ENCODE results near the gene MGAT4B.
"Not testable (repeated sequence)": the region's sequence is repeated elsewhere in the genome, so short reads cannot be mapped to it uniquely, and the experiment has no call there.

The MGAT4B gene

DNA sequence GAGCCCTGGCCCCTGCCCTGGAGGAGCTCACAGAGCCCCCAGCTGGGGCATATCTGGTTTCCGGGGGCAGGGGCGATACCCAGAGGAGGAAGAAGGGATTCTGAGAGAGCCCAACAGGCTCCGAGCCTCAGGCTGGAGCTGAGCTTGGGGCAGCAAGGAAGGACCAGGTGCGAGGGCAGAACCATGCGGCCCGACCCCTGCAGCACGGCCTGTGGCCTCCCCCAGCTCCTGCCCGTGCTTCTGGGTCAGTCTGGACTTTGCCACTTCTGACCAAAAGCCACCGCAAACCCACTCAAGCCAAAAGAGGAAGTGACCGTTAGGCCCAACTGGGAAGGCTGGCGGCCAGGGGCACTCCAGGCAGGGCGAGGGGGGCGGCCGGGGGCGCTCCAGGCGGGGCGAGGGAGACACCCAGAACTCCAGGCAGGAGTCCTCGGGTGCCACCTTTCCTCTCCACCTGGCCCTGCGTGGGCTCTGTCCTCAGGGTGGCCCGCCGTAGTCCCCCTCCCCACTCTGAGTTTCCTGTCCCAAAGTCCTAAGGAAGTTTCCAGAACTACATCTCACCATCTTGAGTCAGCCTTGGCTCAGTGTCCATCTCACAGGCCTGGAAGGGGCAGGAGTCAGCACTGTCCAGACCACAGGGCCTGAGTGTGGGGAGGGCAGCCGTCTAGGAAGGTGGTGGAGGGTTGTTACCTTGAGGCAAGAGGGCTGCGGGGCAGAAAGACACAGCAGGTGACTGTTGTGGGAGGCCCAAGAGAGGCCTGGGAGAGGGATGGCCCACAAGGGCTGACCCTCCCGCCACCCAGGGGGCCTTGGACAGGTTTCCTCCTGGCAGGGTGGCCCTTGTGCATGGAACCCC lies 13.8 kb downstream of the MGAT4B start:
- Histone ChIP-seq H3K9me3 (ENCODE audit: control insufficient read depth, insufficient read depth, low read length) (no peaks in the 10 kb centered on the region), H3K9ac (ENCODE audit: low read depth, low read length) (no peak overlapping the region), H3K4me3 (ENCODE audit: low read depth, low read length) (no peak overlapping the region), H3K4me1 (ENCODE audit: control insufficient read depth, insufficient read depth, low read length) (peaks cover 9% of the 10 kb centered on the region; the same call in 1 of the 2 replicates), H3K27me3 (ENCODE audit: control insufficient read depth, insufficient read depth, low read length) (no peaks in the 10 kb centered on the region), H3K36me3 (ENCODE audit: control insufficient read depth, insufficient read depth, low read length) (peaks cover 7% of the 10 kb centered on the region; the same call in 1 of the 2 replicates), H3K27ac (ENCODE audit: low read depth, low read length) (no peak overlapping the region)

DNA sequence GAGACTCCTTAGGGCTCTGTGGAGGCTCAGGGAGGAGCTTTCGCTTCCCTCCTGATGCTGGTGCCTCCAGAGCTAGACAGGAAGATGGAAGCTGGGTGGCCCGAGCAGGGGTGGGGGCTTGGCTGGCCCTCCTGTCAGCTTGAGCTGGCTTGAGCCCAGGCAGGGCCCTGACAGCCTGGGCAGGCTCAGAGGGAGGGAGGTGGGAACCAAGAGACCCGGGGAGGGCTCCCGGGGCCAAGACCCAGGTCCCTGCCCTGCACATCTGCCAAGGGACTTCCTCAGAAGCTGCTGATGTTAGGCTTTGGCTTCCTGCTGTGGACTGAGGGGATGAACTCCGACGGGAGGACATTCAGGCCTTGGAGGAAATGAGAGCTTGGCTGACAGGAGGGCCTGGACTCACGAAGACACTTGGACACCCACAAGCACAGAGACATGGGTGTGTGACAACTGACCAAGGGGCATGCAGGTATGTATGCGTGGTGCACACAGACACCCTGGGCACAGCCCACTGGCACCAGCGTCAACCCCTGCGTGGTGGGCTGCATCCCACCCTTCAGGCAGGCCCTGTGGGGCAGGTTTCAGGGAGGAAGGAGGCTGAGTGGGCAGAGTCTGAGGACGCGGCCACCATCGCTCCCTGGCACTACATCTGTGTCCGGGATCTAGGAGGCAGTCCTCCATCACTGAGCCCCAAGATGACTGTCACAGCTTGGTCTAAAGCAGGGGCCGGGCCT lies 14.6 kb downstream of the MGAT4B start:
- Histone ChIP-seq H3K9me3 (ENCODE audit: control insufficient read depth, insufficient read depth, low read length) (no peaks in the 10 kb centered on the region), H3K36me3 (ENCODE audit: control insufficient read depth, insufficient read depth, low read length) (no peaks in the 10 kb centered on the region), H3K4me3 (ENCODE audit: low read depth, low read length) (no peak overlapping the region), H3K9ac (ENCODE audit: low read depth, low read length) (no peak overlapping the region), H3K27ac (ENCODE audit: low read depth, low read length) (no peak overlapping the region), H3K27me3 (ENCODE audit: control insufficient read depth, insufficient read depth, low read length) (no peaks in the 10 kb centered on the region), H3K4me1 (ENCODE audit: control insufficient read depth, insufficient read depth, low read length) (peaks cover 9% of the 10 kb centered on the region; the same call in 1 of the 2 replicates)

DNA sequence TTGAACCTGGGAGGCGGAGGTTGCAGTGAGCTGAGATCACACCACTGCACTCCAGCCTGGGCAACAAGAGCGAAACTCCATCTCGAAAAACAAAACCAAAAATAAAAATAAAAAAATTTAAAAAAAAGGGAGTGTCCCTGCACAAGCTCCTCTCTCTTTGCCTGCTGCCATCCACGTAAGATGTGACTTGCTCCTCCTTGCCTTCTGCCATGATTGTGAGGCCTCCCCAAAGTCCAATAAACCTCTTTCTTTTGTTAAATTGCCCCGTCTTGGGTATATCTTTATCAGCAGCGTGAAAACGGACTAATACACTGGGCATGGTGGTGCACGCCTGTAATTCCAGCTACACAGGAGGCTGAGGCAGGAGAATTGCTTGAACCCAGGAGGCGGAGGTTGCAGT lies 17.4 kb downstream of the MGAT4B start:
- not testable (repeated sequence) for H3K36me3 ChIP-seq (ENCODE audit: control insufficient read depth, insufficient read depth, low read length); H3K4me1 ChIP-seq (ENCODE audit: control insufficient read depth, insufficient read depth, low read length); H3K9ac ChIP-seq (ENCODE audit: low read depth, low read length); H3K27me3 ChIP-seq (ENCODE audit: control insufficient read depth, insufficient read depth, low read length); H3K4me3 ChIP-seq (ENCODE audit: low read depth, low read length); H3K27ac ChIP-seq (ENCODE audit: low read depth, low read length); H3K9me3 ChIP-seq (ENCODE audit: control insufficient read depth, insufficient read depth, low read length)

DNA sequence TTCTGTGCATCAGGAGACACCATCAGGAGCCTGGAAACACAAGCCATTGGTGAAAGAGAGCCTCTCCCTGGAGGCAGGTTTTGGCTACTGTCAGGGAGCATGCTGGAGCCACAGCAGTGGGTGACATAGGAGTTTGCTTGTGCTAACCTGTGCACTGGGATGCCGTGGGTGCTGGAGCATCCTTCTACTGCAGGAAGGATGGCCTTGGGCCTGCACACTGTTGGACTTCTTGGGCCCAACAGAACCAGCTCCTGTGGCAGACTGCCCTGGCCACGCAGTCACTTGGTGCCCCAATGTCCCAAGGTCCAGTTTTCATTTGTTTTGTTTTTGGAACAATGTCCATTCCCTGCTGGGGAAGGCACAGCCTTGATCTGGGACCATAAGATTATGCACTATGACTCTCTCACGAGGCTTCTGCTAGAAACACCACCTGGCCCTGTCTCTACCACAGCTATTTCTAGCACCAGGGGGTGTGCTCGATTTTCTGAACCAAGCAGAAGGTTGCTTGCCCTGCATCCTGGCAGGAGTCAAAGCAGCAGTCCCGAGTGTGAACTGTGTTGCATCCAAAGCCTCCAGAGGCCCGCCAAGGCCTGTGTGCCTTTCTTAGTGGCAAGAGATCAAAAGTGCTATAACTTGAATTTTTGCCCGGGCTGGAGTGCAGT lies 18.3 kb downstream of the MGAT4B start:
- no peaks in the 10 kb centered on the region for H3K36me3 ChIP-seq (ENCODE audit: control insufficient read depth, insufficient read depth, low read length)
- no peak overlapping the region for H3K4me3 ChIP-seq (ENCODE audit: low read depth, low read length)
- no peaks in the 10 kb centered on the region for H3K9me3 ChIP-seq (ENCODE audit: control insufficient read depth, insufficient read depth, low read length)
- H3K27ac ChIP-seq (ENCODE audit: low read depth, low read length) = no peak overlapping the region
- H3K4me1 ChIP-seq (ENCODE audit: control insufficient read depth, insufficient read depth, low read length) = no peaks in the 10 kb centered on the region
- no peak overlapping the region for H3K9ac ChIP-seq (ENCODE audit: low read depth, low read length)
- no peaks in the 10 kb centered on the region for H3K27me3 ChIP-seq (ENCODE audit: control insufficient read depth, insufficient read depth, low read length)

DNA sequence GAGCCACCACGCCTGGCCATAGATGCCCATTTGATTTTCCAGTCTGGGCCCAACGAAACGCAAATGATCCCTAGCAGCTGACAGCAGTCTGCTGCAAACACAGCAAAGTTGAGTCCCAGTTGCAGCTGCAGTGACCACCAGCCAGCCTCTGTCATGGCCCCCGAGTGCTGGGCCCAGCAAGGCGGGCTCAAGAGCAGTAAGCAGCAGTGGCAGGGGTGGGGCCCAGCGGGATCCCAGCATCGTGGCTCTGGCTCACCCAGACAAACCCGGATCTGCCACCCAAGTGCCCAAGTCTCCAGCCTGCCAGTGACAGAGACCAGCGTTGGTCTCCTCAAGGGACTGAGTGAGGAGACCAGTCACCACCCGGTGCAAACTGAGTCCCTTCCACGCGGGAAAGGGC lies 19.8 kb downstream of the MGAT4B start:
- no peaks in the 10 kb centered on the region for H3K27me3 ChIP-seq (ENCODE audit: control insufficient read depth, insufficient read depth, low read length)
- no peaks in the 10 kb centered on the region for H3K9me3 ChIP-seq (ENCODE audit: control insufficient read depth, insufficient read depth, low read length)
- H3K4me1 ChIP-seq (ENCODE audit: control insufficient read depth, insufficient read depth, low read length) = no peaks in the 10 kb centered on the region
- no peaks in the 10 kb centered on the region for H3K36me3 ChIP-seq (ENCODE audit: control insufficient read depth, insufficient read depth, low read length)
- H3K9ac ChIP-seq (ENCODE audit: low read depth, low read length) = no peak overlapping the region
- H3K4me3 ChIP-seq (ENCODE audit: low read depth, low read length) = no peak overlapping the region
- no peak overlapping the region for H3K27ac ChIP-seq (ENCODE audit: low read depth, low read length)

DNA sequence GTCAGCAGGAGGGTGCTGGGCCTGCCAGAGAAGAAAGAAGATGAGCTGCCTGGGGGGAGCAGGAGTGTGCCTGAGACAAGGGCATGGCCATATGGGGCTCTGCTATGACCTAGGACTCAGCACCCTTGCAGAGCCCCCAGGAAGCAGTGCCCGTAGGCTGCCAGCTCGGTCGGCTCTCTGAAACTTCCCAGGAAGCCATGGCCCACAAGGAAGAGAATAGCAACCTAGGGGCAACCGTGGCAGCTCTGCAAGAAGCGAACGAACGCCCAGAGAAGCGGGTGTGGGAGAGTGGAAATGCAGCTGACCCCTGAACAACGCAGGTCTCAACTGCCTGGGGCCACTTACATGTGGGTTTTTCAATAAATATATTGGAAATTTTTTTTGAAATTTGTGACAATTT lies 23.5 kb downstream of the MGAT4B start:
- H3K9me3 ChIP-seq (ENCODE audit: control insufficient read depth, insufficient read depth, low read length) = no peaks in the 10 kb centered on the region
- no peaks in the 10 kb centered on the region for H3K27me3 ChIP-seq (ENCODE audit: control insufficient read depth, insufficient read depth, low read length)
- H3K4me1 ChIP-seq (ENCODE audit: control insufficient read depth, insufficient read depth, low read length) = no peaks in the 10 kb centered on the region
- peaks cover 16% of the 10 kb centered on the region; the same call in 1 of the 2 replicates for H3K36me3 ChIP-seq (ENCODE audit: control insufficient read depth, insufficient read depth, low read length)
- H3K27ac ChIP-seq (ENCODE audit: low read depth, low read length) = no peak overlapping the region
- H3K4me3 ChIP-seq (ENCODE audit: low read depth, low read length) = no peak overlapping the region
- H3K9ac ChIP-seq (ENCODE audit: low read depth, low read length) = no peak overlapping the region

DNA sequence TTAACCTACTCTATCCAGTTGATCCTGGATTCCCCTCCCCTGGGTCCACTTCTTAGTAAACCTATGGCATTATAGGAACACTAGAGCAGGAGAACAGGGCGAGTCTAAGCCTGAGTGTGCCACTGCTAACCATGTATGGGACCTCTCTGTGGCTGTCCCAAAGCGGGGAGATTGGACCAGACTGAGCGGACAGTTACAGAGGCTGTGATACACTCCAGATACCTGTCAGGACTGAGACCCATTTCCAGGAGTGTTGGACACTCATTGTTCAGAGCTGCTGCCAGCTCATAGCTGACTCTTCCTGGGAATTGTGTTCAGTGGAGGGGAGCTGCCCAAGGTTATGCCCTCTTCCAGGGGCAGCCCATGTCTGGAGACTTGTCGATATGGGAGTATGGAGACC lies 24.8 kb downstream of the MGAT4B start:
- H3K9me3 ChIP-seq (ENCODE audit: control insufficient read depth, insufficient read depth, low read length) = no peaks in the 10 kb centered on the region
- H3K4me1 ChIP-seq (ENCODE audit: control insufficient read depth, insufficient read depth, low read length) = no peaks in the 10 kb centered on the region
- H3K36me3 ChIP-seq (ENCODE audit: control insufficient read depth, insufficient read depth, low read length) = peaks cover 25% of the 10 kb centered on the region
- no peak overlapping the region for H3K9ac ChIP-seq (ENCODE audit: low read depth, low read length)
- no peaks in the 10 kb centered on the region for H3K27me3 ChIP-seq (ENCODE audit: control insufficient read depth, insufficient read depth, low read length)
- H3K27ac ChIP-seq (ENCODE audit: low read depth, low read length) = no peak overlapping the region
- no peak overlapping the region for H3K4me3 ChIP-seq (ENCODE audit: low read depth, low read length)

DNA sequence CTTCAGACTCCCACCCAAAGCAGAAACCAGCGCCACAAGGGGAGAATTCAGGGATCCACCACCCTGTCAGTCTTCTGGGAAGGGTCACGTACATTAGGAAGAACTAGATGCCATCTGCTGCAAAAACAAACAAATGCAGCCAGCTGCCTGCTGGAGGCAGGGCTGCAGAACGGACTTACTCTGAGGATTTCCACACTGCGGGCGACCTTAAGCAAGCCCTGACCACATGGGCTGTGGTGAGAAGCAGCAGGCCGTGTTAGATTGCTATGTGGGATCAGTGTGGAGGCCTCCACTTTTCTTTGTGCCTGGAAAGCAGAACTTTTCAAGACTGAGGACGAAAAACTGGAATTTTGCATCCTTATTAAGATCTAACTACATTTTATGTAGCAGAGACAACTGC lies 26.3 kb downstream of the MGAT4B start:
- Histone ChIP-seq H3K27ac (ENCODE audit: low read depth, low read length) (no peak overlapping the region), H3K9ac (ENCODE audit: low read depth, low read length) (no peak overlapping the region), H3K4me3 (ENCODE audit: low read depth, low read length) (no peak overlapping the region), H3K27me3 (ENCODE audit: control insufficient read depth, insufficient read depth, low read length) (no peaks in the 10 kb centered on the region), H3K9me3 (ENCODE audit: control insufficient read depth, insufficient read depth, low read length) (no peaks in the 10 kb centered on the region), H3K4me1 (ENCODE audit: control insufficient read depth, insufficient read depth, low read length) (no peaks in the 10 kb centered on the region), H3K36me3 (ENCODE audit: control insufficient read depth, insufficient read depth, low read length) (peaks cover 39% of the 10 kb centered on the region)

DNA sequence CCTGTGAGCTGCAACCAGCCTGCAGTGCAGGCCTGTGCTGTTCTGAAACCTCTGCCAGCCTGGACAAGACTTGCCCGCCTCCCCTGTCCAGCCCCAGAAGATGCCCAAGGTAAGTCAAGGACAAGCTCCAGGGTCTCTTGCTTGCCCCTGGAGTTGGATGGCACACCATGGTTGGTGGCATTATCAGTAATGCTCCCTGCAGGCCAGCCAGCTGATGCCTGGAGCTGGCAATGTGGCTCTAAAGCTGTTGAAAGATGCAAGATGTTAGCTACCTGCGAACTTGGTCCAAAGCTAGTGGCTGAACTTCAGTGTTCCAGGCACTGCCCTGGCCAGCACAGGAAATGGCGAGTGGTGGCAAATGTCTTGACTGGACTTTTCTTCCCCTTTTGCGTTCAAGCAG lies 26.8 kb downstream of the MGAT4B start:
- Histone ChIP-seq H3K27ac (ENCODE audit: low read depth, low read length) (no peak overlapping the region), H3K9ac (ENCODE audit: low read depth, low read length) (no peak overlapping the region), H3K36me3 (ENCODE audit: control insufficient read depth, insufficient read depth, low read length) (peaks cover 45% of the 10 kb centered on the region), H3K4me3 (ENCODE audit: low read depth, low read length) (no peak overlapping the region), H3K9me3 (ENCODE audit: control insufficient read depth, insufficient read depth, low read length) (no peaks in the 10 kb centered on the region), H3K4me1 (ENCODE audit: control insufficient read depth, insufficient read depth, low read length) (no peaks in the 10 kb centered on the region), H3K27me3 (ENCODE audit: control insufficient read depth, insufficient read depth, low read length) (no peaks in the 10 kb centered on the region)

DNA sequence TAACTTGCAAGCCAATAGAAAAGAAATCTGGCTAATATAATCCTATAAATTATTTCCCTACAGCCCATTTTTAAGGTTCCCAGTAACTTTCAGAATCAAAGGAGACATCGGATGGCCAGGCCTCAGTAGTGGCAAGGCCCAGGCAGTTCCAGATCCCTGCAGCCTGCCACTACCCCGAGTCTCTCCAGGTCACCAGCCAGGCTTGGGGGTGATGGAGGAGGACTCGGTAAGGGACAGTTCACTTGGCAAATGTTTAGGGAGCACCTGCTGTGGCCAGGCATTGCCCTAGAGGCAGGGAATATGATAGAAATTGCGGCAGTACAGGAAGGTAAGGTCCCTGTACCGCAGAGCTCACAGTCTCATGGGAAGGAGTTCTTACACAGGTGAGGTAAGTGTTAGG lies 28.1 kb downstream of the MGAT4B start:
- no peak overlapping the region for H3K9ac ChIP-seq (ENCODE audit: low read depth, low read length)
- peaks cover 57% of the 10 kb centered on the region for H3K36me3 ChIP-seq (ENCODE audit: control insufficient read depth, insufficient read depth, low read length)
- no peaks in the 10 kb centered on the region for H3K9me3 ChIP-seq (ENCODE audit: control insufficient read depth, insufficient read depth, low read length)
- H3K27ac ChIP-seq (ENCODE audit: low read depth, low read length) = no peak overlapping the region
- no peaks in the 10 kb centered on the region for H3K4me1 ChIP-seq (ENCODE audit: control insufficient read depth, insufficient read depth, low read length)
- no peaks in the 10 kb centered on the region for H3K27me3 ChIP-seq (ENCODE audit: control insufficient read depth, insufficient read depth, low read length)
- no peak overlapping the region for H3K4me3 ChIP-seq (ENCODE audit: low read depth, low read length)

DNA sequence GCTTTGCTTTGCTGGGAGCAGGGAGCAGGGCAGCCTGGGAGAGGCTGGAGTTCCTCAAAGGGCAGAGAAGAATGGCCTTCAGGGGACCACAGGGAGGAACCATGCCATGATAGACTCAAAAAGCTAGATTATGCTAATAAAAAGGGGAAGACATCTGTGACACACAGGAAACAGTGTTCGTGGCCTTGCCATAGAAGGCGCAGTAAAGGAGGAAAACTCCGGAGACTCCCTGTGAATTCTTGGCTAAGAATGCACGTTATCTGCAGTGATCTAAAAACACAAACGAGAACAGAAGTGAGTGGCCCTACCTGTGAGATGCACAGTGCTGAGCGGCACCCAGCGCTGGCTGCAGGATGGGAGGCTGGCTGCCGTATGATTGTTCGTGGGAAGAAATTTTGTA lies 28.8 kb downstream of the MGAT4B start:
- H3K4me3 ChIP-seq (ENCODE audit: low read depth, low read length) = no peak overlapping the region

More for the DNA sequence above, 28.8 kb downstream of the MGAT4B start:
- H3K27ac ChIP-seq (ENCODE audit: low read depth, low read length) = no peak overlapping the region
- peaks cover 64% of the 10 kb centered on the region for H3K36me3 ChIP-seq (ENCODE audit: control insufficient read depth, insufficient read depth, low read length)
- no peak overlapping the region for H3K9ac ChIP-seq (ENCODE audit: low read depth, low read length)
- H3K9me3 ChIP-seq (ENCODE audit: control insufficient read depth, insufficient read depth, low read length) = no peaks in the 10 kb centered on the region
- H3K4me1 ChIP-seq (ENCODE audit: control insufficient read depth, insufficient read depth, low read length) = no peaks in the 10 kb centered on the region
- H3K27me3 ChIP-seq (ENCODE audit: control insufficient read depth, insufficient read depth, low read length) = no peaks in the 10 kb centered on the region
